Lung (tissue), 12 donors: Measurements from ENCODE around the gene TRMT10A. TPM values are rescaled to one million over a fixed set of nuclear protein-coding genes. Genes with fewer than 3 reads are reported as not detected.

Experiments used
- ATAC-seq: fragments of 200-7000 bp; cut with Tn5 transposase; one replicate; pipeline ENCODE4 v1.9.1; 2020; ENCODE audit warnings: moderate number of reproducible peaks; ENCODE audit not compliant: insufficient read depth, low FRiP score
- DNase-seq, 3 donors: peaks; one replicate each; pipeline ENCODE4 v3.0.0-alpha.2; 2013 to 2017
- H3K27ac ChIP-seq, 2 donors: one replicate each; pipeline ENCODE4 v1.5.1; 2013; ENCODE audit warnings: mild to moderate bottlenecking in 2 of 2, moderate library complexity in 2 of 2, control low read depth in 1 of 2, inconsistent platforms in 1 of 2, low read depth in 1 of 2, low read length in 1 of 2
- H3K27me3 ChIP-seq, 3 donors: one replicate each; pipeline ENCODE4 v1.5.1; 2013; ENCODE audit warnings: low read length in 2 of 3; ENCODE audit not compliant: control insufficient read depth in 3 of 3, insufficient read depth in 3 of 3
- H3K36me3 ChIP-seq, 4 donors: one replicate each; pipeline ENCODE4 v1.5.1; 2013; ENCODE audit warnings: low read length in 4 of 4, mild to moderate bottlenecking in 1 of 4, moderate library complexity in 1 of 4; ENCODE audit not compliant: control insufficient read depth in 4 of 4, insufficient read depth in 4 of 4
- H3K4me1 ChIP-seq, 5 donors: one replicate each; pipeline ENCODE4 v1.5.1; 2013; ENCODE audit warnings: low read length in 5 of 5, mild to moderate bottlenecking in 2 of 5, moderate library complexity in 1 of 5; ENCODE audit not compliant: control insufficient read depth in 5 of 5, insufficient read depth in 5 of 5
- H3K4me3 ChIP-seq: one replicate; pipeline ENCODE4 v1.5.1; 2013; ENCODE audit warnings: mild to moderate bottlenecking, control low read depth, moderate library complexity
- H3K9ac ChIP-seq, 2 donors: one replicate each; pipeline ENCODE4 v1.5.1; 2013; ENCODE audit warnings: low read length in 2 of 2, control low read depth in 1 of 2; ENCODE audit not compliant: insufficient read depth in 1 of 2
- H3K9me3 ChIP-seq, 4 donors: one replicate each; pipeline ENCODE4 v1.5.1; 2013; ENCODE audit warnings: low read length in 3 of 4, mild to moderate bottlenecking in 1 of 4, moderate library complexity in 1 of 4; ENCODE audit not compliant: control insufficient read depth in 4 of 4, insufficient read depth in 3 of 4
- CTCF ChIP-seq: IDR thresholded peaks from 2 replicates; pipeline ENCODE4 v1.5.1; 2012; ENCODE audit warnings: mild to moderate bottlenecking; ENCODE audit errors: control extremely low read depth, extremely low read depth
- WGBS, 2 donors: extraction: QIAGEN DNeasy Blood & Tissue Kit; methylation state at CpG; one replicate each; pipeline ENCODE4 v1.1.7; 2013; 5-methylcytosine and 5-hydroxymethylcytosine counted together
- polyA plus RNA-seq, 2 donors: library from polyadenylated mRNA; stranded (reverse); fragments of 200-250 nt; gene quantifications; one replicate each; pipeline ENCODE4 v1.2.1, GENCODE V29; 2013
- total RNA-seq, 2 donors: library from RNA; depleted of rRNA in 1 of 2; stranded (reverse); fragments of >200 nt in 1 of 2; gene quantifications; one replicate each; pipeline ENCODE4 v1.2.1, GENCODE V29; 2014 to 2021
- donor health status: control.
- donor health status: control.
- donor health status: Bipolar disorder and iron deficiency.
- donor health status: healthy.
- donor health status: DM: yes; HTN: yes; CAD: no.

Gene TRMT10A
- total and polyA plus RNA-seq, 4 donors, result 3.0 to 12.2 (median 4.7) TPM

- Histone ChIP-seq H3K9ac (no peak overlapping the region), H3K27me3 (no peaks in the 10 kb centered on the region), H3K27ac (no peak overlapping the region), H3K36me3 (no peaks in the 10 kb centered on the region), H3K4me1 (no peaks in the 10 kb centered on the region), H3K9me3 (no peaks in the 10 kb centered on the region), H3K4me3 (no peak overlapping the region)
- TF ChIP-seq CTCF, result no peak
- WGBS, 2 donors, result 39 to 50% methylated on average over 1 of the region's 1 CpG
- DNase-seq (no peak), ATAC-seq (no peak)
Observed at GRCh38 chr4:99571883-99572282, 8.0 kb upstream of the TRMT10A start.

- Histone ChIP-seq H3K9ac (no peak overlapping the region), H3K27me3 (no peaks in the 10 kb centered on the region), H3K4me3 (no peak overlapping the region), H3K36me3 (no peaks in the 10 kb centered on the region), H3K27ac (no peak overlapping the region), H3K9me3 (no peaks in the 10 kb centered on the region), H3K4me1 (peaks cover 0 to 10% (median 0%) of the 10 kb centered on the region in 5 donors)
- ATAC-seq, result no peak
- no peak for DNase-seq
- no peak for TF ChIP-seq CTCF
Observed at GRCh38 chr4:99564921-99565320, 1.1 kb upstream of the TRMT10A start.

GRCh38 chr4:99552872-99553271 is 11.0 kb downstream of the TRMT10A start:
- peaks cover 0 to 12% (median 6%) of the 10 kb centered on the region in 4 donors for H3K36me3 ChIP-seq
- no peaks in the 10 kb centered on the region for H3K27me3 ChIP-seq
- DNase-seq, result no peak
- H3K27ac ChIP-seq, result no peak overlapping the region
- WGBS, 2 donors, result 96 to 99% methylated on average over 2 of the region's 2 CpGs
- H3K4me1 ChIP-seq, result no peaks in the 10 kb centered on the region
- no peak overlapping the region for H3K4me3 ChIP-seq
- TF ChIP-seq CTCF, result no peak
- H3K9me3 ChIP-seq, result no peaks in the 10 kb centered on the region
- ATAC-seq, result no peak
- H3K9ac ChIP-seq, result no peak overlapping the region

- Histone ChIP-seq H3K27me3 (no peaks in the 10 kb centered on the region), H3K9me3 (no peaks in the 10 kb centered on the region), H3K27ac (no peak overlapping the region), H3K9ac (no peak overlapping the region), H3K4me3 (no peak overlapping the region), H3K36me3 (no peaks in the 10 kb centered on the region), H3K4me1 (no peaks in the 10 kb centered on the region)
- DNase-seq (no peak), ATAC-seq (peak; percentile 41)
- TF ChIP-seq CTCF, result no peak
Observed at GRCh38 chr4:99540277-99540939, 23.4 kb downstream of the TRMT10A start.
